ENCODE results near the gene ST14. TPM values are rescaled to one million over a fixed set of nuclear protein-coding genes. Genes with fewer than 3 reads are reported as not detected.

The ST14 gene
- total and polyA plus RNA-seq, 4 donors = 24.3 to 81.1 (median 54.1) TPM

GRCh38 chr11:130180896-130181294 is 21.3 kb downstream of the ST14 start:
- Histone ChIP-seq H3K27me3 (ENCODE audit: control insufficient read depth in 3 of 3, insufficient read depth in 3 of 3, low read length in 2 of 3) (no peaks in the 10 kb centered on the region), H3K4me1 (ENCODE audit: control insufficient read depth in 5 of 5, insufficient read depth in 5 of 5, low read length in 5 of 5) (peaks cover 7 to 24% (median 11%) of the 10 kb centered on the region in 5 donors), H3K36me3 (ENCODE audit: control insufficient read depth in 4 of 4, insufficient read depth in 4 of 4, low read length in 4 of 4) (no peaks in the 10 kb centered on the region), H3K9me3 (ENCODE audit: control insufficient read depth in 4 of 4, insufficient read depth in 3 of 4, low read length in 3 of 4) (no peaks in the 10 kb centered on the region), H3K27ac (ENCODE audit: low read depth in 1 of 2, low read length in 1 of 2) (peak overlapping the region; percentile 17 to 72), H3K9ac (ENCODE audit: insufficient read depth in 1 of 2, low read length in 2 of 2) (peak overlapping the region in 1 of 2 donors; percentile 29), H3K4me3 (no peak overlapping the region)
- TF ChIP-seq CTCF (IDR thresholded peaks at IDR 0.05; ENCODE audit: control extremely low read depth, extremely low read depth) = no peak
- WGBS, 2 donors = 73 to 82% methylated on average over 8 of the region's 8 CpGs
- ATAC-seq (ENCODE audit: insufficient read depth, low FRiP score) (no peak), DNase-seq (no peak)

- Histone ChIP-seq H3K9me3 (ENCODE audit: control insufficient read depth in 4 of 4, insufficient read depth in 3 of 4, low read length in 3 of 4) (no peaks in the 10 kb centered on the region), H3K36me3 (ENCODE audit: control insufficient read depth in 4 of 4, insufficient read depth in 4 of 4, low read length in 4 of 4) (no peaks in the 10 kb centered on the region), H3K27ac (ENCODE audit: low read depth in 1 of 2, low read length in 1 of 2) (peak overlapping the region; percentile 70 to 72), H3K27me3 (ENCODE audit: control insufficient read depth in 3 of 3, insufficient read depth in 3 of 3, low read length in 2 of 3) (no peaks in the 10 kb centered on the region), H3K9ac (ENCODE audit: insufficient read depth in 1 of 2, low read length in 2 of 2) (peak overlapping the region in 1 of 2 donors; percentile 29), H3K4me1 (ENCODE audit: control insufficient read depth in 5 of 5, insufficient read depth in 5 of 5, low read length in 5 of 5) (peaks cover 7 to 24% (median 11%) of the 10 kb centered on the region in 5 donors), H3K4me3 (no peak overlapping the region)
- DNase-seq (peak in 2 of 3 donors; percentile 35 to 68), ATAC-seq (ENCODE audit: insufficient read depth, low FRiP score) (peak; percentile 38)
- WGBS, 2 donors = 50 to 70% methylated on average over 11 of the region's 11 CpGs
- no peak for TF ChIP-seq CTCF (IDR thresholded peaks at IDR 0.05; ENCODE audit: control extremely low read depth, extremely low read depth)
Observed at GRCh38 chr11:130181295-130182272, 22.0 kb downstream of the ST14 start.

- TF ChIP-seq CTCF (IDR thresholded peaks at IDR 0.05; ENCODE audit: control extremely low read depth, extremely low read depth) = no peak
- no peaks in the 10 kb centered on the region for H3K9me3 ChIP-seq (ENCODE audit: control insufficient read depth in 4 of 4, insufficient read depth in 3 of 4, low read length in 3 of 4)
- H3K4me3 ChIP-seq = no peak overlapping the region
- 77 to 88% methylated on average over 11 of the region's 11 CpGs for WGBS, 2 donors
- H3K4me1 ChIP-seq (ENCODE audit: control insufficient read depth in 5 of 5, insufficient read depth in 5 of 5, low read length in 5 of 5) = peaks cover 3 to 19% (median 7%) of the 10 kb centered on the region in 5 donors
- ATAC-seq (ENCODE audit: insufficient read depth, low FRiP score) = no peak
- DNase-seq = peak in 1 of 3 donors; percentile 29
- H3K36me3 ChIP-seq (ENCODE audit: control insufficient read depth in 4 of 4, insufficient read depth in 4 of 4, low read length in 4 of 4) = no peaks in the 10 kb centered on the region
- H3K9ac ChIP-seq (ENCODE audit: insufficient read depth in 1 of 2, low read length in 2 of 2) = no peak overlapping the region
- H3K27me3 ChIP-seq (ENCODE audit: control insufficient read depth in 3 of 3, insufficient read depth in 3 of 3, low read length in 2 of 3) = no peaks in the 10 kb centered on the region
- H3K27ac ChIP-seq (ENCODE audit: low read depth in 1 of 2, low read length in 1 of 2) = no peak overlapping the region
Observed at GRCh38 chr11:130183878-130184610, 24.5 kb downstream of the ST14 start.

Measured in lung (tissue), 12 donors.